T-helper 2 cell treated with Interferon-gamma antibody and Interleukin-4, amounts not matched to agents 5 μg/mL and 100 μg/mL, for 36 hours (primary cell): ENCODE results near the gene TNS3.

Experiments
- DNase-seq: peaks from one replicate; pipeline ENCODE4 v3.0.0; 2021; ENCODE audit warnings: low spot score
- H3K27ac Mint-ChIP-seq: one replicate; pipeline ENCODE4 v1.8.0; 2021; ENCODE audit warnings: mild to moderate bottlenecking, mixed read lengths
- H3K27me3 Mint-ChIP-seq: one replicate; pipeline ENCODE4 v1.8.0; 2021; ENCODE audit warnings: low read depth, mixed read lengths
- H3K36me3 Mint-ChIP-seq: one replicate; pipeline ENCODE4 v1.8.0; 2021; ENCODE audit warnings: low read depth, mixed read lengths
- H3K4me1 Mint-ChIP-seq: one replicate; pipeline ENCODE4 v1.8.0; 2021; ENCODE audit warnings: low read depth, mixed read lengths
- H3K4me3 Mint-ChIP-seq: one replicate; pipeline ENCODE4 v1.8.0; 2022; ENCODE audit warnings: mild to moderate bottlenecking, moderate library complexity, mixed read lengths
- H3K9me3 Mint-ChIP-seq: one replicate; pipeline ENCODE4 v1.8.0; 2021; ENCODE audit warnings: mixed read lengths

TNS3 gene

GRCh38 chr7:47327698-47328391 is 254.1 kb downstream of the TNS3 start:
- H3K9me3 Mint-ChIP-seq, result no peaks in the 10 kb centered on the region
- H3K27ac Mint-ChIP-seq, result peak overlapping the region; percentile 55
- no peaks in the 10 kb centered on the region for H3K27me3 Mint-ChIP-seq

GRCh38 chr7:47327346-47327697 is 254.6 kb downstream of the TNS3 start:
- Mint-ChIP-seq H3K9me3 (no peaks in the 10 kb centered on the region), H3K4me1 (no peaks in the 10 kb centered on the region), H3K36me3 (no peaks in the 10 kb centered on the region), H3K27ac (no peak overlapping the region), H3K27me3 (no peaks in the 10 kb centered on the region), H3K4me3 (no peak overlapping the region)
- DNase-seq, result no peak

More at GRCh38 chr7:47327698-47328391, 254.1 kb downstream of the TNS3 start:
- no peaks in the 10 kb centered on the region for H3K4me1 Mint-ChIP-seq
- H3K36me3 Mint-ChIP-seq, result no peaks in the 10 kb centered on the region
- no peak for DNase-seq
- no peak overlapping the region for H3K4me3 Mint-ChIP-seq

GRCh38 chr7:47326808-47327207 is 255.1 kb downstream of the TNS3 start:
- H3K27ac Mint-ChIP-seq, result no peak overlapping the region
- H3K27me3 Mint-ChIP-seq, result no peaks in the 10 kb centered on the region
- no peak for DNase-seq
- H3K9me3 Mint-ChIP-seq, result no peaks in the 10 kb centered on the region
- peaks cover 2% of the 10 kb centered on the region for H3K4me1 Mint-ChIP-seq
- no peak overlapping the region for H3K4me3 Mint-ChIP-seq
- H3K36me3 Mint-ChIP-seq, result no peaks in the 10 kb centered on the region

- no peaks in the 10 kb centered on the region for H3K27me3 Mint-ChIP-seq
- H3K27ac Mint-ChIP-seq, result no peak overlapping the region
- peaks cover 4% of the 10 kb centered on the region for H3K4me1 Mint-ChIP-seq
- DNase-seq, result peak; percentile 37
- no peak overlapping the region for H3K4me3 Mint-ChIP-seq
- no peaks in the 10 kb centered on the region for H3K36me3 Mint-ChIP-seq
- no peaks in the 10 kb centered on the region for H3K9me3 Mint-ChIP-seq
These were observed 255.7 kb downstream of the TNS3 start for GRCh38 chr7:47326220-47326619.

GRCh38 chr7:47325337-47325736 is 256.6 kb downstream of the TNS3 start:
- Mint-ChIP-seq H3K27ac (no peak overlapping the region), H3K27me3 (no peaks in the 10 kb centered on the region), H3K4me1 (peaks cover 4% of the 10 kb centered on the region), H3K9me3 (no peaks in the 10 kb centered on the region), H3K4me3 (no peak overlapping the region), H3K36me3 (no peaks in the 10 kb centered on the region)
- DNase-seq, result no peak

GRCh38 chr7:47323904-47324303 is 258.0 kb downstream of the TNS3 start:
- no peaks in the 10 kb centered on the region for H3K9me3 Mint-ChIP-seq
- DNase-seq, result no peak
- no peaks in the 10 kb centered on the region for H3K36me3 Mint-ChIP-seq
- H3K27me3 Mint-ChIP-seq, result no peaks in the 10 kb centered on the region
- H3K4me3 Mint-ChIP-seq, result no peak overlapping the region
- H3K4me1 Mint-ChIP-seq, result peaks cover 4% of the 10 kb centered on the region
- no peak overlapping the region for H3K27ac Mint-ChIP-seq

GRCh38 chr7:47322731-47323130 is 259.2 kb downstream of the TNS3 start:
- H3K9me3 Mint-ChIP-seq, result peaks cover 6% of the 10 kb centered on the region

GRCh38 chr7:47320296-47320695 is 261.6 kb downstream of the TNS3 start:
- Mint-ChIP-seq H3K4me1 (peaks cover 10% of the 10 kb centered on the region), H3K27ac (no peak overlapping the region), H3K36me3 (no peaks in the 10 kb centered on the region), H3K4me3 (no peak overlapping the region), H3K27me3 (no peaks in the 10 kb centered on the region), H3K9me3 (peaks cover 6% of the 10 kb centered on the region)
- DNase-seq, result no peak

More at GRCh38 chr7:47322731-47323130, 259.2 kb downstream of the TNS3 start:
- Mint-ChIP-seq H3K27ac (no peak overlapping the region), H3K36me3 (no peaks in the 10 kb centered on the region), H3K27me3 (no peaks in the 10 kb centered on the region), H3K4me1 (peaks cover 8% of the 10 kb centered on the region), H3K4me3 (no peak overlapping the region)
- DNase-seq, result no peak

- peaks cover 6% of the 10 kb centered on the region for H3K9me3 Mint-ChIP-seq
- DNase-seq, result no peak
- no peaks in the 10 kb centered on the region for H3K36me3 Mint-ChIP-seq
- peaks cover 14% of the 10 kb centered on the region for H3K4me1 Mint-ChIP-seq
- no peaks in the 10 kb centered on the region for H3K27me3 Mint-ChIP-seq
- no peak overlapping the region for H3K4me3 Mint-ChIP-seq
- H3K27ac Mint-ChIP-seq, result no peak overlapping the region
These were observed 263.3 kb downstream of the TNS3 start for GRCh38 chr7:47318395-47319182.

GRCh38 chr7:47317487-47317886 is 264.4 kb downstream of the TNS3 start:
- H3K9me3 Mint-ChIP-seq, result peaks cover 6% of the 10 kb centered on the region
- no peak overlapping the region for H3K4me3 Mint-ChIP-seq
- no peak for DNase-seq
- H3K27ac Mint-ChIP-seq, result peak overlapping the region; percentile 16
- H3K36me3 Mint-ChIP-seq, result no peaks in the 10 kb centered on the region
- peaks cover 14% of the 10 kb centered on the region for H3K4me1 Mint-ChIP-seq
- no peaks in the 10 kb centered on the region for H3K27me3 Mint-ChIP-seq

- H3K27me3 Mint-ChIP-seq, result no peaks in the 10 kb centered on the region
- no peak for DNase-seq
- H3K27ac Mint-ChIP-seq, result peak overlapping the region; percentile 52
- H3K36me3 Mint-ChIP-seq, result no peaks in the 10 kb centered on the region
- no peak overlapping the region for H3K4me3 Mint-ChIP-seq
- peaks cover 9% of the 10 kb centered on the region for H3K4me1 Mint-ChIP-seq
- H3K9me3 Mint-ChIP-seq, result peaks cover 6% of the 10 kb centered on the region
These were observed 266.9 kb downstream of the TNS3 start for GRCh38 chr7:47314728-47315607.

GRCh38 chr7:47314248-47314647 is 267.7 kb downstream of the TNS3 start:
- peak overlapping the region; percentile 52 for H3K27ac Mint-ChIP-seq
- H3K4me1 Mint-ChIP-seq, result peaks cover 9% of the 10 kb centered on the region
- H3K9me3 Mint-ChIP-seq, result peaks cover 11% of the 10 kb centered on the region
- no peaks in the 10 kb centered on the region for H3K36me3 Mint-ChIP-seq
- H3K27me3 Mint-ChIP-seq, result no peaks in the 10 kb centered on the region
- no peak overlapping the region for H3K4me3 Mint-ChIP-seq
- DNase-seq, result no peak

GRCh38 chr7:47313564-47313963 is 268.3 kb downstream of the TNS3 start:
- no peak overlapping the region for H3K27ac Mint-ChIP-seq
- peaks cover 9% of the 10 kb centered on the region for H3K4me1 Mint-ChIP-seq
- no peaks in the 10 kb centered on the region for H3K27me3 Mint-ChIP-seq
- no peaks in the 10 kb centered on the region for H3K36me3 Mint-ChIP-seq
- DNase-seq, result no peak
- peaks cover 16% of the 10 kb centered on the region for H3K9me3 Mint-ChIP-seq
- H3K4me3 Mint-ChIP-seq, result no peak overlapping the region

GRCh38 chr7:47311891-47312290 is 270.0 kb downstream of the TNS3 start:
- no peak for DNase-seq
- no peak overlapping the region for H3K27ac Mint-ChIP-seq
- no peaks in the 10 kb centered on the region for H3K36me3 Mint-ChIP-seq
- peaks cover 11% of the 10 kb centered on the region for H3K9me3 Mint-ChIP-seq
- H3K4me3 Mint-ChIP-seq, result no peak overlapping the region
- H3K4me1 Mint-ChIP-seq, result peaks cover 4% of the 10 kb centered on the region
- H3K27me3 Mint-ChIP-seq, result no peaks in the 10 kb centered on the region
